ENCODE measurements around the gene ITGA1. TPM values are rescaled to one million over a fixed set of nuclear protein-coding genes. Genes with fewer than 3 reads are reported as not detected.

ITGA1 gene
- total and polyA plus RNA-seq, 2 donors from 2014 or later = 13.3 to 65.6 TPM

- H3K9ac ChIP-seq (ENCODE audit: low read length in 3 of 3) = no peak overlapping the region
- no peak for DNase-seq
- no peak overlapping the region for H3K4me3 ChIP-seq (ENCODE audit: low read length in 3 of 3)
- peaks cover 2 to 9% (median 3%) of the 10 kb centered on the region in 3 donors for H3K36me3 ChIP-seq (ENCODE audit: control insufficient read depth in 2 of 3, insufficient read depth in 3 of 3, low read length in 3 of 3)
- intact Hi-C loops (cut with DNase I) = no loop called here
- H3K4me1 ChIP-seq (ENCODE audit: control insufficient read depth in 2 of 3, insufficient read depth in 2 of 3, low read depth in 1 of 3, low read length in 3 of 3) = peaks cover 7 to 20% (median 12%) of the 10 kb centered on the region in 3 donors
- no peaks in the 10 kb centered on the region for H3K27me3 ChIP-seq (ENCODE audit: control insufficient read depth, insufficient read depth, low read length)
- FAIRE-seq = no peak
- H3K27ac ChIP-seq (ENCODE audit: low read depth in 2 of 2, low read length in 2 of 2) = peak overlapping the region in 1 of 2 donors; percentile 28
- TF ChIP-seq CTCF (IDR thresholded peaks at IDR 0.05; ENCODE audit: borderline replicate concordance, extremely low read depth, insufficient read depth) = no peak
- H3K9me3 ChIP-seq (ENCODE audit: control insufficient read depth in 2 of 3, insufficient read depth in 1 of 3, low read length in 3 of 3) = no peaks in the 10 kb centered on the region
Observed at GRCh38 chr5:52796516-52797103, 8.9 kb downstream of the ITGA1 start.

GRCh38 chr5:52798938-52799337 is 11.2 kb downstream of the ITGA1 start:
- intact Hi-C loops (cut with DNase I) = no loop called here
- peak in 1 of 5 donors; percentile 61 for DNase-seq
- Histone ChIP-seq H3K9ac (ENCODE audit: low read length in 3 of 3) (peak overlapping the region; percentile 18 to 93 (median 88)), H3K9me3 (ENCODE audit: control insufficient read depth in 2 of 3, insufficient read depth in 1 of 3, low read length in 3 of 3) (no peaks in the 10 kb centered on the region), H3K4me1 (ENCODE audit: control insufficient read depth in 2 of 3, insufficient read depth in 2 of 3, low read depth in 1 of 3, low read length in 3 of 3) (peaks cover 7 to 30% (median 16%) of the 10 kb centered on the region in 3 donors), H3K36me3 (ENCODE audit: control insufficient read depth in 2 of 3, insufficient read depth in 3 of 3, low read length in 3 of 3) (peaks cover 3 to 12% (median 6%) of the 10 kb centered on the region in 3 donors), H3K27ac (ENCODE audit: low read depth in 2 of 2, low read length in 2 of 2) (peak overlapping the region; percentile 98), H3K4me3 (ENCODE audit: low read length in 3 of 3) (peak overlapping the region; percentile 80 to 96 (median 90)), H3K27me3 (ENCODE audit: control insufficient read depth, insufficient read depth, low read length) (no peaks in the 10 kb centered on the region)
- no peak for FAIRE-seq
- TF ChIP-seq CTCF (IDR thresholded peaks at IDR 0.05; ENCODE audit: borderline replicate concordance, extremely low read depth, insufficient read depth) = no peak

GRCh38 chr5:52799358-52799982 is 11.8 kb downstream of the ITGA1 start:
- peaks cover 9 to 35% (median 19%) of the 10 kb centered on the region in 3 donors for H3K4me1 ChIP-seq (ENCODE audit: control insufficient read depth in 2 of 3, insufficient read depth in 2 of 3, low read depth in 1 of 3, low read length in 3 of 3)
- H3K9me3 ChIP-seq (ENCODE audit: control insufficient read depth in 2 of 3, insufficient read depth in 1 of 3, low read length in 3 of 3) = no peaks in the 10 kb centered on the region
- H3K9ac ChIP-seq (ENCODE audit: low read length in 3 of 3) = peak overlapping the region; percentile 18 to 93 (median 88)
- no peaks in the 10 kb centered on the region for H3K27me3 ChIP-seq (ENCODE audit: control insufficient read depth, insufficient read depth, low read length)
- no peak for TF ChIP-seq CTCF (IDR thresholded peaks at IDR 0.05; ENCODE audit: borderline replicate concordance, extremely low read depth, insufficient read depth)
- peak overlapping the region; percentile 98 for H3K27ac ChIP-seq (ENCODE audit: low read depth in 2 of 2, low read length in 2 of 2)
- peak overlapping the region; percentile 80 to 96 (median 90) for H3K4me3 ChIP-seq (ENCODE audit: low read length in 3 of 3)
- H3K36me3 ChIP-seq (ENCODE audit: control insufficient read depth in 2 of 3, insufficient read depth in 3 of 3, low read length in 3 of 3) = peaks cover 3 to 12% (median 6%) of the 10 kb centered on the region in 3 donors
- intact Hi-C loops (cut with DNase I) = no loop called here
- FAIRE-seq = no peak
- DNase-seq = peak; percentile 77 to 92 (median 80)
